Cardiac muscle cell (in vitro differentiated cells and primary cell): ENCODE results near the gene STEAP4. TPM values are rescaled to one million over a fixed set of nuclear protein-coding genes. Genes with fewer than 3 reads are reported as not detected.
"Not testable (repeated sequence)": the region's sequence is repeated elsewhere in the genome, so short reads cannot be mapped to it uniquely, and the experiment has no call there.

Experiments used
- DNase-seq, 2 donors: peaks; one replicate each; pipeline versions ENCODE4 v3.0.0 to v3.0.0-alpha.2; 2010 to 2017; ENCODE audit warnings: low read depth in 1 of 2, low spot score in 1 of 2
- H3K27ac ChIP-seq: fragments of 200-600 bp; sonication (generic); 2 replicates; pipeline ENCODE4 v1.5.1; 2016
- H3K27me3 ChIP-seq: fragments of 200-600 bp; sonication (generic); 2 replicates; pipeline ENCODE4 v1.6.0; 2016; ENCODE audit warnings: control low read depth
- H3K36me3 ChIP-seq: fragments of 200-600 bp; sonication (generic); 2 replicates; pipeline ENCODE4 v1.5.1; 2016; ENCODE audit warnings: control low read depth
- H3K4me1 ChIP-seq: fragments of 200-600 bp; sonication (generic); 2 replicates; pipeline ENCODE4 v1.8.1; 2017; ENCODE audit warnings: low read depth, mild to moderate bottlenecking, mixed run types
- H3K4me3 ChIP-seq: fragments of 200-600 bp; sonication (generic); 2 replicates; pipeline ENCODE4 v1.5.1; 2016; ENCODE audit warnings: mild to moderate bottlenecking
- H3K9me3 ChIP-seq: fragments of 200-600 bp; sonication (generic); 2 replicates; pipeline ENCODE4 v1.5.1; 2017; ENCODE audit warnings: low read depth, mild to moderate bottlenecking, control low read depth
- CTCF ChIP-seq: IDR thresholded peaks from 2 replicates; pipeline ENCODE4 v1.5.1; 2012; ENCODE audit warnings: low read depth, mild to moderate bottlenecking, low read length
- polyA plus RNA-seq: library from polyadenylated mRNA; unstranded; fragments of >200 nt; fragmentation: Nextera tagmentation; extraction: Ambion mirVana; gene quantifications from 2 replicates; pipeline ENCODE4 v1.2.1, GENCODE V29; 2016
- total RNA-seq: library from RNA; depleted of rRNA; stranded (reverse); fragments of >200 nt; gene quantifications from 2 replicates; pipeline ENCODE4 v1.2.3, GENCODE V29; 2016

Gene STEAP4
- total and polyA plus RNA-seq, 2 experiments from 2014 or later, result not detected

- no peak for DNase-seq
- no peak for TF ChIP-seq CTCF
- Histone ChIP-seq H3K4me1 (no peaks in the 10 kb centered on the region), H3K36me3 (no peaks in the 10 kb centered on the region), H3K4me3 (no peak overlapping the region), H3K27me3 (no peaks in the 10 kb centered on the region), H3K27ac (no peak overlapping the region), H3K9me3 (no peaks in the 10 kb centered on the region)
Measured at GRCh38 chr7:88280801-88281200, 25.9 kb downstream of the STEAP4 start.

GRCh38 chr7:88279323-88279722, 27.4 kb downstream of the STEAP4 start:
- DNase-seq, result no peak
- H3K4me3 ChIP-seq, result no peak overlapping the region
- no peak overlapping the region for H3K27ac ChIP-seq
- no peaks in the 10 kb centered on the region for H3K36me3 ChIP-seq
- H3K9me3 ChIP-seq, result no peaks in the 10 kb centered on the region
- H3K27me3 ChIP-seq, result no peaks in the 10 kb centered on the region
- H3K4me1 ChIP-seq, result no peaks in the 10 kb centered on the region
- no peak for TF ChIP-seq CTCF

GRCh38 chr7:88278881-88279280, 27.8 kb downstream of the STEAP4 start:
- Histone ChIP-seq H3K27ac (no peak overlapping the region), H3K4me3 (no peak overlapping the region), H3K27me3 (no peaks in the 10 kb centered on the region), H3K4me1 (no peaks in the 10 kb centered on the region), H3K9me3 (no peaks in the 10 kb centered on the region), H3K36me3 (no peaks in the 10 kb centered on the region)
- peak in 1 of 2 donors; percentile 65 for DNase-seq
- no peak for TF ChIP-seq CTCF

DNA sequence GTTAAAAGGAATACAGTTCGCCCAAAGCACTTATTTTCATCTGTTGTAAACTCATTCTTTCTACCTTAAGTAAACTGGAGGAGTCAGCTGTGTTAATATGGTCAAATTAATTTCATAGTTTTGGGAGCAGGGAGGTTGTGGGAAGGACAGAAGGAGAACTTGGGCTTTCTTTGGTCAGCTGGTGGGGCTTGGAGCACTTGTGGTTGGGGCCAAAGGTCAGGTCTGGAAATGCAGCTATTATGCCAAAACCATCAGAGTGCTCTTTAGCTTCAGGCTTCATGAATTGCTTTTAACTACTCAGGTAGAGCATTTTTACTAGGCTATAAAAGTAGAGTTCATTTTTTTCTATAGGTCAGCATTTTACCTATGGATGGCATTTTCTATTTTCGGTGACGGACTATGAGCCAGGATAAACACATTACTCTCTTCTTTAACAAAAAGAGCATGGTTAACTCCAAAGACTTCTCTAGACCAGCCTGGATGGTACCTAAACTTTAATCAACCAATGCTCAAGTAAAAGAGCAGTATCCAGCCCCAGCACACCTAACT, 30.0 kb downstream of the STEAP4 start:
- DNase-seq, result no peak
- Histone ChIP-seq H3K4me3 (no peak overlapping the region), H3K9me3 (no peaks in the 10 kb centered on the region), H3K4me1 (no peaks in the 10 kb centered on the region), H3K27me3 (no peaks in the 10 kb centered on the region), H3K27ac (no peak overlapping the region), H3K36me3 (no peaks in the 10 kb centered on the region)
- TF ChIP-seq CTCF, result no peak

DNA sequence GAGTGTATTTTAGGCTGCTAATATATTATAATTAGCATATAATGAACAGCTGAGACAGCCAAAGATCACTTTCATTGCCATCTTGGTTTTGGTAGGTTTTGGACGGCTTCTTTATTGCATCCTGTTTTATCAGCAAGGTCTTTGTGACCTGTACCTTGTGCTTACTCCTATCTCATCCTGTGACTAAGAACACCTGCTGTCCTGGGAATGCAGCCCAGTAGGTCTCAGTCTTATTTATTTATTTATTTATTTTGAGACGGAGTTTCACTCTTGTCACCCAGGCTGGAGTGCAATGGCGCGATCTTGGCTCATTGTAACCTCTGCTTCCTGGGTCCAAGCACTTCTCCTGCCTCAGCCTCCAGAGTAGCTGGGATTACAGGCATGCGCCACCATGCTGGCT, 31.8 kb downstream of the STEAP4 start:
- not testable (repeated sequence) for H3K9me3 ChIP-seq, H3K4me1 ChIP-seq, H3K27me3 ChIP-seq, DNase-seq, H3K36me3 ChIP-seq, H3K27ac ChIP-seq, H3K4me3 ChIP-seq

GRCh38 chr7:88269586-88269985, 37.1 kb downstream of the STEAP4 start:
- Histone ChIP-seq H3K9me3 (no peaks in the 10 kb centered on the region), H3K4me1 (no peaks in the 10 kb centered on the region), H3K36me3 (no peaks in the 10 kb centered on the region), H3K4me3 (no peak overlapping the region), H3K27me3 (no peaks in the 10 kb centered on the region), H3K27ac (no peak overlapping the region)
- no peak for DNase-seq
- TF ChIP-seq CTCF, result no peak
